ENCODE measurements around the gene KRT23. TPM values are rescaled to one million over a fixed set of nuclear protein-coding genes. Genes with fewer than 3 reads are reported as not detected.

KRT23 gene
- total and polyA plus RNA-seq, 9 of the 15 experiments (the other 6 are each of a cell fraction or from before 2014, with no cell fraction given), result not detected

GRCh38 chr17:40967582-40967981, 30.1 kb upstream of the KRT23 start:
- TF ChIP-seq GTF2F1 (IDR thresholded peaks at IDR 0.05; ENCODE audit: low read depth, low read length) (no peak), ZKSCAN8 (CRISPR knock-in tag; IDR thresholded peaks at IDR 0.05) (no peak), PREB (CRISPR knock-in tag; IDR thresholded peaks at IDR 0.05) (no peak), EHMT2 (IDR thresholded peaks at IDR 0.05) (no peak), ZNF311 (CRISPR knock-in tag; IDR thresholded peaks at IDR 0.05) (no peak), ZNF316 (IDR thresholded peaks at IDR 0.05) (peak; percentile 45), SPI1 (IDR thresholded peaks at IDR 0.05; ENCODE audit: borderline replicate concordance, low read depth, low read length) (no peak), ZNF551 (CRISPR knock-in tag; IDR thresholded peaks at IDR 0.05) (no peak), IRF1 (CRISPR knock-in tag; IDR thresholded peaks at IDR 0.05; ENCODE audit: borderline replicate concordance) (no peak), C11orf30 (IDR thresholded peaks at IDR 0.05; ENCODE audit: low read depth) (peak; percentile 27; the same call in 1 of the 2 replicates), TARDBP (IDR thresholded peaks at IDR 0.05) (no peak), KDM4B (IDR thresholded peaks at IDR 0.05; ENCODE audit: borderline replicate concordance in 2 of 2, low read depth in 1 of 2) (no peak)
- no peak overlapping the region for H2AFZ ChIP-seq (ENCODE audit: low read depth, low read length)
- no peaks in the 10 kb centered on the region for H3K79me2 ChIP-seq (ENCODE audit: control insufficient read depth, insufficient read depth, low read length)
- no peak overlapping the region for H3K9ac ChIP-seq (ENCODE audit: insufficient read depth in 1 of 2, low read depth in 2 of 2, low read length in 2 of 2)
- H4K20me1 ChIP-seq (replicated peaks; ENCODE audit: control insufficient read depth, insufficient read depth, low read length), result no peaks in the 10 kb centered on the region
- in situ Hi-C loops (cut with MboI) (no loop called here), intact Hi-C loops (cut with micrococcal nuclease) (no loop called here)
- no peak overlapping the region for H3K4me3 ChIP-seq
- no peaks in the 10 kb centered on the region for H3K9me1 ChIP-seq (ENCODE audit: control insufficient read depth, insufficient read depth, low read length)
- POLR2A ChIA-PET, result no interaction called here
- DNase-seq (ENCODE audit: extremely low read depth in 1 of 4, low spot score in 3 of 4), result no peak
- no peak for ATAC-seq
- no peaks in the 10 kb centered on the region for H3K36me3 ChIP-seq (ENCODE audit: control insufficient read depth, insufficient read depth, low read length)
- H3K4me1 ChIP-seq (replicated peaks in 1 of 2; ENCODE audit: control insufficient read depth in 2 of 2, insufficient read depth in 2 of 2, low read length in 2 of 2), result no peaks in the 10 kb centered on the region
- no peak overlapping the region for H3K27ac ChIP-seq (ENCODE audit: extremely low read depth, low read depth, low read length)
- WGBS (ENCODE audit: insufficient coverage, low coverage, missing lambda C conversion rate), result no CpG with 5 or more reads among the region's 1 CpG
- CTCF ChIA-PET (ENCODE audit: low intra/inter-chr PET ratio), result no interaction called here
- H3K27me3 ChIP-seq (ENCODE audit: control insufficient read depth in 2 of 2, insufficient read depth in 2 of 2, low read length in 2 of 2), result no peaks in the 10 kb centered on the region
- no TSS peak for BruUV-seq (replicated peaks)
- no peak overlapping the region for H3K4me2 ChIP-seq (ENCODE audit: insufficient read depth, low read length)
- no peak for FAIRE-seq
- H3K9me3 ChIP-seq (replicated peaks; ENCODE audit: control insufficient read depth, insufficient read depth, low read depth, low read length), result no peaks in the 10 kb centered on the region

All from K562 (cell line).